Stimulated activated CD4-positive, alpha-beta T cell treated with anti-CD3 and anti-CD28 coated beads, Interleukin-12 subunit alpha, Interleukin-12 subunit beta, amount 100 ng/mL, for 4 hours (primary cell): ENCODE results near the gene PURB.
"Not testable (repeated sequence)": the region's sequence is repeated elsewhere in the genome, so short reads cannot be mapped to it uniquely, and the experiment has no call there.

ENCODE experiments used
- DNase-seq: peaks from one replicate; pipeline ENCODE4 v3.0.0-alpha.2; 2020

Gene PURB

DNA sequence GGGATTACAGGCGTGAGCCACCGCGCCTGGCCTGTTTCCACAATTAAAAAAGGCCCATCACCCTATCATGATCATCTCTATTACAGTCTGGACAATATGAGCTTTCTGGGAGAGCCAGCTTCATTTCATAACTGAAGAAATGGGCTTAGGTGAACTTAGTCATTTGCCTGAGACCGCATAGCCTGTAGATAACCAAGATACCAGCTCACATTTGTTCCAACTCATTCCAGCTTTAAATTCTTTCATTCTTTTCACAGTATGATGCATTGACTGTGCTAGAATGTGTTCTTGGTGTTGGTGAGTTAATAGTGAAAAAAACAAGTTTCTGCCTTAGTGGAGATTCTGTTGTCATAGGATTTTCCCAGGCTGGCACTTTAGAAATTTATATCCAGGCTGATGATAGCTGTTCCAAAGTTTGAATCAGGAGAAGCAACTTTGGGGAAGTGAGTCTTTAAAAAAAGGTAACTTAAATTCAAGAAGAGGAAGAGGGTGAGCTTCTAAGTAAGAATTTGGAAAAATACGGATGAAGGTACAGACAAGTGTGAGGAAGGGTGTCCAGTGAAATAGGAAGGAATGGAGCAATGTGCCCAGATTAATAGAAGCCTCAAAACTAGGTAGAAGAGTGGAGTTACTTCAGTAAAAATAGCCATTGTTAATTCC, 35.3 kb downstream of the PURB start:
- no peak for DNase-seq

DNA sequence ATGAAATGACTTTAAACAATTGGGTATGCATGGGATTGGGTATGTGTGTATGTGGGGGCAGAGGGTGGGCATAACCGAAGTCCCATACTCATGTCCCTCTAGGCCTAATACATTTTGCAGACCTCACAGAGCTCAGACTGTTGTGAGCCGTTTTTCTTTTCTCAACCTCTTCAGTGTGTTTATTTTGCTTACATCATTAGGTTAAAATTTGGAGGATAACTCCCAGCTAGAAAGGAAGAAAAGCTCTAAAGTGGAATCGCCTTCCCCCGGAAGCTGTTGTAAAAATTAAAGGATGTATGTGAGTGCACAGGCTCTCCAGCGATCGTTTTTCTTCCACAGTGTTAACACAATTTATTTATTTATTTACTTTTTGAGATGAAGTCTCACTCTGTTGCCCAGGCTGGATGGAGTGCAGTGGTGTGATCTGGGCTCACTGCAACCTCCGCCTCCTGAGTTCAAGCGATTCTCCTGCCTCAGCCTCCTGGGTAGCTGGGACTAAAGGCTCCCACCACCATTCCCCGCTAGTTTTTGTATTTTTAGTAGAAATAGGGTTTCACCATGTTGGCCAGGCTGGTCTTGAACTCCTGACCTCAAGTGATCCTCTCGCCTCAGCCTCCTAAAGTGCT, 36.0 kb downstream of the PURB start:
- DNase-seq: no peak

DNA sequence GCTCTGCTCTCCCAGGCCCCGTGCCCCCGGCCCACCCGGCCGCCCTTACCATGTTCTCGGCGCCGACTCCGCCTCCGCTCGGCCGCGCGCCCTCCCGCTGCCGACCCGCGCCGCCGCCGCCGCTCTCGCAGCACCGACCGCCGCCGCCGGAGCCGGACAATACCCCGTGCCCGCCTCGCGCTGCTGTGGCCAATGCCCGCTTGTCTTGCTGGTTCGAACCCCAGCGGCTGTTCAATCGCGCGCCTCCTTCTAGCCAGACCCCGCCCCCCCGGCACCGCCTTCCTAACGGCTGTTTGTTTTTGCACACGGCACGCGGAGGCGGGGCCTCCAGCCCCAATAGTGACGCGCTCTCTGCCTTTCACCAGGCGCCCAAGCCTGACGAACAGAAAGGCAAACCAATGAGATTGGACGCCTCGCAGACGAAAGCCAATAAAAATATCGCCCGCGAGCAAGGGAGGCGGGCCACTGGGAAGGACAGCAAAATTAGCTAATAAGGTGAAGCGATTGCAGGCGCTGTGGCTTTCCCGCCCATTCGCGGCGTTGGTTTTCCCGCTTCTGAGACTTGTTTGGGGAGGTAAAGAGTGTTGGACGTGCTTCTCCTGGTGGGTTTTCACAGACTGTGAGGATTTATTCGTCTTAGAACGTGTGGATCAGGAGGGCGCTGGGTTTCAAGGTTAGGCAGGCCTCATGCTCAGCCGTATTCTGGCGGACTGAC, 37.3 kb downstream of the PURB start, which contains the start of gene H2AZ2:
Gene H2AZ2 (minus strand): TSS at position 168 of the 715 bp plus-strand sequence. CDS start 116 bp downstream, at position 52.
- DNase-seq: peak; percentile 100

DNA sequence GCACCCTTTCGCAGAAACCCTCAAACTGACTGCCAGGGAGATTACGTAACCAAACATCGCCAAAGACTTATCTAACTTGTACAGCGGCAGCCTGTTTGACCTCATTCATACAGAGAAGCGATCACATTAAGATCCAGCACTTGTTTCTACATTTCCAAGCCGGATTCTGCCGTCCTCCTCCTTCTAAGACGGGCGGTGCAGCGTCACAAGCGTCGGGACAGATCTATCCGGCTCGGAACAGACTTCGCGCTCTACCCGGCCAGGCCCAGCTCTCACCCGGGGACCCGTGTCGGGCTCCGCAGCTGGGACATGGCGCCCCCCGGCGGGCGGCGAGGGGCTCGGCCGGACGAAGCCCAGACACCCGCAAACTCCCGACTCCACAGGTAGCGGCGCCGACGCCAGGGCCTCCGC, 37.8 kb downstream of the PURB start:
- peak; percentile 78 for DNase-seq

DNA sequence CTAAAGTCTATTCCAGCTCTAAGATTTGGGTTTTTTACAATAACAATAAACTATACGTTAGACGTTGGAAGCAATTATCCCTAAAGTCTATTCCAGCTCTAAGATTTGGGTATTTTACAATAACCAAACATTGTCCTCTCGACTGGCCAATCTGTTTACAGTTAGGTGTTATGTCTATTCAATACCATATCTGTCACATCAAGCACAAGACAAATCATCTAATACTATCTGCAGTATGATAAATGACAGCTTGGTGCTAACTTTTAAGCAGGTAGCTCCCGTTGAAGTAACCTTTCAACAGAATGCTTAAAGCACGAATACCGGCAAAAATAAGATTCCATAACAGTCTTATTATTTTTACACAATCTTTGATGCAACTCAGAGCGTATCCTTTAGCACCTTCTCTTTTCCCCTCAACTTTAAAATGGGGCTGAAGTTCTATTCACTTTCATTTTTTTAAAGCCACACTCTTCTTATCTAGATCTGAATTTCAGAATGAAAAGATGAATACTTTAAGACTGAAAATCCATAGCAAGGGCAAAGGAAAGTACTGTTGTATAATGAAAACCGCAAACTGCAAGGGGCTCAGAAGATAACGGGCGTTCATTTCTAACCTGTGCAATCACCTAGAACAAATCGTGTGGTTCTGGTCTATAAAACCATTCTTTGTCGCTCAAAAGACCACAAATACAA, 38.4 kb downstream of the PURB start:
- DNase-seq: no peak

DNA sequence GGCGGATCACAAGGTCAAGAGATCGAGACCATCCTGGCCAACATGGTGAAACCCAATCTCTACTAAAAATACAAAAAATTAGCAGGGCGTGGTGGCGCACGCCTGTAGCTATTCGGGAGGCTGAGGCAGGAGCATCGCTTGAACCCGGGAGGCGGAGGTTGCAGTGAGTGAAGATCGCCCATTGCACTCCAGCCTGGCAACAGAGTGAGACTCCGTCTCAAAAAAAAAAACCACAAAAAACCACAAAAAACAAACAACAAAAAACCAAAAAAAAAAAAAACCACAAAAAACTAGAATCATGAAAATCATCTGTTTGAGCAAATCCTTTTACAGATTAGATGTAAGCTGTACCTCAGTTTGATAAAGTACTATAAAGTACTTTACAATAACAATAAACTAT, 38.9 kb downstream of the PURB start:
- not testable (repeated sequence) for DNase-seq

DNA sequence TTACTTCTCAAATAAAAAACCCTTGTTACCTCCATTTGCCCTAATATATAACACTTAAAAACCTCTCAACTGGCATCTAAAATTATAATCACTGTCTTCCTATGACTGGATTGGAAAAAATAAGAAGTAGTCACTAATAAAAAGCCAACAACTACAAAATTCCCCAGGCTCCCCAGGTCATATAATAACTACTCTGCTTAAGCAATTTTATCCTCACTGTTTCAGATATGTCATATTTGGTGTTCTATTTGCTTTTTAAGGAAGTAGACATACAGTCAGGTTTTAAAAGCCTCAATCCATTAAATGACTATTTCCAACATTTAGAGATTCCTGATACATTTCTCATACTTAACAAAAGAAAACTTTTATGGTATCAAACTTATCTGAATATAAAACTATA, 39.9 kb downstream of the PURB start:
- DNase-seq: no peak

DNA sequence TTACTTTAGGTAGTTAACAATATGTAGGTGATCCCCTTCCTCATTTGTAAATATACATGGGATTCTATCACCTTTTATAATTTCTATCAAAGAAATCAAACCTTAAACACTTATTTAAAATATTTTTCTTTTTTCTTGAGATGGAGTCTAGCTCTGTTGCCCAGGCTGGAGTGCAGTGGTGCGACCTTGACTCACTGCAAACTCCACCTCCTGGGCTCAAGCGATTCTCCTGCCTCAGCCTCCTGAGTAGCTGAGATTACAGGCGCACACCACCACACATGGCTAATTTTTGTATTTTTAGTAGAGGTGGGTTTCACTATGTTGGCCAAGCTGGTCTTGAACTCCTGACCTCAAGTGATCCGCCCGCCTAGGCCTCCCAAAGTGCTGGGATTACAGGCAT, 41.9 kb downstream of the PURB start:
- DNase-seq: not testable (repeated sequence)

DNA sequence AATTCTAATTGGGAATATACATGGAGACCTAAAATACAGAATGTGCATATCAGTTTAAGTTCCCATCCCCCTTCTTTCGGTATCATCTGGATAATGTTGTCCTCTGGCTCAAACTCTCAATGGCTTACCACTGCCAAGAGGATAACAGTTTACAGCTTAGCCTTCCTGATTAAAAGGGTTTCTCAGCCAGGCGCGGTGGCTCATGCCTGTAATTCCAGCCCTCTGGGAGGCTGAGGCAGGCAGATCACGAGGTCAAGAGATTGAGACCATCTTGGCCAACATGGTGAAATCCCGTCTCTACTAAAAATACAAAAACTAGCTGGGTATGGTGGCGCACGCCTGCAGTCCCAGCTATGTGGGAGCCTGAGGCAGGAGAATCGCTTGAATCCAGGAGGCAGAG, 42.7 kb downstream of the PURB start:
- DNase-seq: not testable (repeated sequence)

DNA sequence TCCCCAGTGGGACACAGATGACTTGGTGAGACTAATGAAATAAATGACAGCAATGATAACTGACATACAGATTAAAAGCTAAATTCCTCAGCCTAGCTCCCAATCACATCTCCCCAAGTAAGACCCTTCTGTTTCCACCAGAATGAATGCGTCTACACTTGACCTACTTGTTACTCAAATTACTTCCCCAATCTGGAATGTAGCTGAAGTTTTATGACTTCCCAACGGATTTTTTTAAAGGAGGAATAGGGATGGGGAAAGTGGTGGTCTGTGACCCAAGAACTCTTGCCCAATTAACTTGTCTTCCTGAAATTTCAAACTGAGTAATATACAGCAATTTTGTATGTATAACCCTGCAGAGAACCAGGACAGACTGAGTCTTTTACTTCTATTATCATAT, 46.6 kb downstream of the PURB start:
- no peak for DNase-seq

DNA sequence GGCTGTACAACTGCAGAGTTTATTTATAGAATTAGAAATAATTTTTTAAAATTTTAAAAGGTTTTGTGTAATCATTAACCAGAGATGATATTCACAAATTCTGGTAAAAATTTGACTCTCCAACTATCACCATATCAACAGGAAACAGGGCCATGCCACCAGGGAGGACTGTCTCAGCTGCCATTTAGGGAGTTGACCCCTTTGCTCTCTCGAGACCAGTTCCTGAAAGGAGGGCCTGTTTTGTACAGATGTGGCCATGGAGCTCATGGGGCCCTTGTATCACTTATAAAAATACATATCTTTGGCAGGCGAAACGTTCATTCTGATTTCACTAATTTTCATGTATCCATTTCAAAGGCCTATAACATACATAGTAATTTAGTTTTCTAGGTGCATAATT, 57.8 kb downstream of the PURB start:
- DNase-seq: no peak
